ENCODE data around the gene MS4A3. TPM values are rescaled to one million over a fixed set of nuclear protein-coding genes. Genes with fewer than 3 reads are reported as not detected.
"Not testable (repeated sequence)": the region's sequence is repeated elsewhere in the genome, so short reads cannot be mapped to it uniquely, and the experiment has no call there.

The MS4A3 gene
- total RNA-seq, 4 donors from 2014 or later, result not detected

- no peak within 1 kb of the TSS for H3K4me3 ChIP-seq
- no peak for DNase-seq (ENCODE audit: extremely low spot score)
- H3K27ac ChIP-seq (replicated peaks in 1 of 4), result no peak within 1 kb of the TSS
- H3K9me3 ChIP-seq, result no peaks in the 10 kb centered on the region
- TF ChIP-seq CTCF (IDR thresholded peaks at IDR 0.05) (no peak), POLR2AphosphoS5 (IDR thresholded peaks at IDR 0.05) (no peak), POLR2A (IDR thresholded peaks at IDR 0.05; ENCODE audit: low read depth) (no peak), EP300 (IDR thresholded peaks at IDR 0.05) (no peak)
- WGBS, result 93% methylated on average over 1 of the region's 1 CpG
- no peaks in the 10 kb centered on the region for H3K27me3 ChIP-seq
- H3K36me3 ChIP-seq, result no peaks in the 10 kb centered on the region
- intact Hi-C loops (cut with DNase I), result no loop called here
- no peaks in the 10 kb centered on the region for H3K4me1 ChIP-seq
Observed at GRCh38 chr11:60088364-60088763, 31.9 kb downstream of the MS4A3 start, which contains the start of gene MS4A2. Gene MS4A2, plus strand, starts transcription at chr11:60088664. Its CDS starts 102 bp downstream, at chr11:60088766.

GRCh38 chr11:60095477-60096120 is 39.1 kb downstream of the MS4A3 start:
- no peak overlapping the region for H3K4me3 ChIP-seq
- H3K27me3 ChIP-seq, result no peaks in the 10 kb centered on the region
- no peak overlapping the region for H3K27ac ChIP-seq (replicated peaks in 1 of 4)
- no peak for TF ChIP-seq EP300 (IDR thresholded peaks at IDR 0.05)
- H3K36me3 ChIP-seq, result no peaks in the 10 kb centered on the region
- no peaks in the 10 kb centered on the region for H3K4me1 ChIP-seq
- DNase-seq (ENCODE audit: extremely low spot score), result no peak
- 64% methylated on average over 4 of the region's 4 CpGs for WGBS
- H3K9me3 ChIP-seq, result no peaks in the 10 kb centered on the region
- intact Hi-C loops (cut with DNase I), result no loop called here

GRCh38 chr11:60097189-60097588 is 40.7 kb downstream of the MS4A3 start:
- H3K9me3 ChIP-seq, result no peaks in the 10 kb centered on the region
- 97% methylated on average over 1 of the region's 1 CpG for WGBS
- no peak for TF ChIP-seq CTCF (IDR thresholded peaks at IDR 0.05)
- no peak for TF ChIP-seq POLR2AphosphoS5 (IDR thresholded peaks at IDR 0.05)
- TF ChIP-seq POLR2A (IDR thresholded peaks at IDR 0.05; ENCODE audit: low read depth), result no peak
- no peak for TF ChIP-seq EP300 (IDR thresholded peaks at IDR 0.05)
- no peak for DNase-seq (ENCODE audit: extremely low spot score)
- no peak overlapping the region for H3K4me3 ChIP-seq
- no peaks in the 10 kb centered on the region for H3K36me3 ChIP-seq
- H3K4me1 ChIP-seq, result no peaks in the 10 kb centered on the region
- intact Hi-C loops (cut with DNase I), result no loop called here
- H3K27me3 ChIP-seq, result no peaks in the 10 kb centered on the region
- no peak overlapping the region for H3K27ac ChIP-seq (replicated peaks in 1 of 4)

- no peaks in the 10 kb centered on the region for H3K9me3 ChIP-seq
- intact Hi-C loops (cut with DNase I), result no loop called here
- H3K27ac ChIP-seq (replicated peaks in 1 of 4), result no peak overlapping the region
- H3K4me3 ChIP-seq, result no peak overlapping the region
- H3K4me1 ChIP-seq, result no peaks in the 10 kb centered on the region
- H3K36me3 ChIP-seq, result no peaks in the 10 kb centered on the region
- no peak for TF ChIP-seq EP300 (IDR thresholded peaks at IDR 0.05)
- TF ChIP-seq CTCF (IDR thresholded peaks at IDR 0.05), result no peak
- no peak for TF ChIP-seq POLR2A (IDR thresholded peaks at IDR 0.05; ENCODE audit: low read depth)
- TF ChIP-seq POLR2AphosphoS5 (IDR thresholded peaks at IDR 0.05), result no peak
- DNase-seq (ENCODE audit: extremely low spot score), result no peak
- H3K27me3 ChIP-seq, result no peaks in the 10 kb centered on the region
Observed at GRCh38 chr11:60098508-60098907, 42.0 kb downstream of the MS4A3 start.

GRCh38 chr11:60100516-60100915 is 44.1 kb downstream of the MS4A3 start:
- DNase-seq (ENCODE audit: extremely low spot score), result no peak
- intact Hi-C loops (cut with DNase I), result no loop called here
- Histone ChIP-seq H3K4me1 (no peaks in the 10 kb centered on the region), H3K4me3 (no peak overlapping the region), H3K36me3 (no peaks in the 10 kb centered on the region), H3K27me3 (no peaks in the 10 kb centered on the region), H3K9me3 (no peaks in the 10 kb centered on the region), H3K27ac (replicated peaks in 1 of 4) (no peak overlapping the region)
- WGBS, result 94% methylated on average over 1 of the region's 1 CpG
- TF ChIP-seq POLR2AphosphoS5 (IDR thresholded peaks at IDR 0.05), result no peak
- no peak for TF ChIP-seq EP300 (IDR thresholded peaks at IDR 0.05)
- no peak for TF ChIP-seq CTCF (IDR thresholded peaks at IDR 0.05)
- TF ChIP-seq POLR2A (IDR thresholded peaks at IDR 0.05; ENCODE audit: low read depth), result no peak

GRCh38 chr11:60101368-60101767 is 44.9 kb downstream of the MS4A3 start:
- H3K4me1 ChIP-seq; H3K27ac ChIP-seq (replicated peaks in 1 of 4); H3K9me3 ChIP-seq; H3K36me3 ChIP-seq; H3K4me3 ChIP-seq; H3K27me3 ChIP-seq; intact Hi-C loops (cut with DNase I); DNase-seq (ENCODE audit: extremely low spot score): not testable (repeated sequence)
- 76% methylated on average over 11 of the region's 11 CpGs for WGBS

- H3K4me3 ChIP-seq; H3K36me3 ChIP-seq; H3K27ac ChIP-seq (replicated peaks in 1 of 4); DNase-seq (ENCODE audit: extremely low spot score); H3K27me3 ChIP-seq; H3K9me3 ChIP-seq; intact Hi-C loops (cut with DNase I); H3K4me1 ChIP-seq: not testable (repeated sequence)
- WGBS, result 85% methylated on average over 8 of the region's 8 CpGs
Observed at GRCh38 chr11:60104471-60105115, 48.1 kb downstream of the MS4A3 start.

GRCh38 chr11:60108631-60109030 is 52.2 kb downstream of the MS4A3 start:
- H3K27ac ChIP-seq (replicated peaks in 1 of 4); intact Hi-C loops (cut with DNase I); H3K27me3 ChIP-seq; H3K9me3 ChIP-seq; H3K36me3 ChIP-seq; H3K4me3 ChIP-seq; H3K4me1 ChIP-seq; DNase-seq (ENCODE audit: extremely low spot score): not testable (repeated sequence)
- WGBS, result 89% methylated on average over 5 of the region's 5 CpGs
